Measurements from ENCODE around the gene TERF2IP.

Gene TERF2IP

DNA sequence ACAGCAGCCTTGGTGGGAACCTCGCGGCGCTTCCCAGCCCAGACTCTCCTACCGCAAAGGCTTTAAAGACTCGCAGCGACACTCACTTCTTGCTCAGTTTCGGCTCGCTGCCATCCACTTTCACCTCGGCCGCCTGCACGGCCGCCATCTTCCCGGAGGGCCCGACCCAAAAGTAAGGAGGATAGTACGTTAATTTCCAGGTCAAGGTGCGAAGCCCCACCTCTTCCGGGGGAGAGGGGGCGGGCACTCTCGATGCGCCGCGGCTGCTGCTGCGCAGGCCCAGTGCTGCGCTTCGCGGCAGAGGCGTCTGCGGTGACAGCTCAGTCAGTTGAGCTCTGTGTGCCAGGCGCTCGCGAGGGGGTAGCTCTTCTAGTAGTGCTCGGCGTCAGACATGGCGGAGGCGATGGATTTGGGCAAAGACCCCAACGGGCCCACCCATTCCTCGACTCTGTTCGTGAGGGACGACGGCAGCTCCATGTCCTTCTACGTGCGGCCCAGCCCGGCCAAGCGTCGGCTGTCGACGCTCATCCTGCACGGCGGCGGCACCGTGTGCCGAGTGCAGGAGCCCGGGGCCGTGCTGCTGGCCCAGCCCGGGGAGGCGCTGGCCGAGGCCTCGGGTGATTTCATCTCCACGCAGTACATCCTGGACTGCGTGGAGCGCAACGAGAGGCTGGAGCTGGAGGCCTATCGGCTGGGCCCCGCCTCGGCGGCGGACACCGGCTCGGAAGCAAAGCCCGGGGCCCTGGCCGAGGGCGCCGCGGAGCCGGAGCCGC lies at the start of gene TERF2IP, which contains the start of gene KARS1 (continued):
- TF ChIP-seq TSHZ1 (tag by site-specific recombination; IDR thresholded peaks at IDR 0.05; ENCODE audit: borderline replicate concordance), result no peak
- TF ChIP-seq KLF8 (tag by site-specific recombination; IDR thresholded peaks at IDR 0.05), result peak; percentile 22; the same call in 1 of the 2 replicates
- no peak for TF ChIP-seq ZNF112 (tag by site-specific recombination; IDR thresholded peaks at IDR 0.05)
- TF ChIP-seq ZNF768 (tag by site-specific recombination; IDR thresholded peaks at IDR 0.05), result 0 out of 2 replicates have a peak, but pooled peaks have one; percentile 3
- TF ChIP-seq PRDM1 (tag by site-specific recombination; IDR thresholded peaks at IDR 0.05), result peak; percentile 72; the same call in 1 of the 2 replicates
- no peak for TF ChIP-seq ATF2 (tag by site-specific recombination; IDR thresholded peaks at IDR 0.05; ENCODE audit: low read depth)

- CTCF ChIA-PET, result interaction anchor here (0.5 to 1.3 kb wide), 2 partner anchors 135 to 143 kb away, joined by 3 to 4 read pairs; no protein-coding TSS in a partner anchor
- H3K27ac ChIP-seq (ENCODE audit: extremely low read depth, low read depth, low read length), result no peak overlapping the region
- peaks cover 13 to 66% of the 10 kb centered on the region in 2 experiments for H3K36me3 ChIP-seq (ENCODE audit: control insufficient read depth in 2 of 2, insufficient read depth in 1 of 2, low read length in 2 of 2)
Measured at GRCh38 chr16:75599452-75600277, 47.9 kb upstream of the TERF2IP start.

More at GRCh38 chr16:75599452-75600277, 47.9 kb upstream of the TERF2IP start:
- POLR2A ChIA-PET, result no interaction called here
- TF ChIP-seq ZNF48 (tag by site-specific recombination; IDR thresholded peaks at IDR 0.05) (no peak), YY1 (tag by site-specific recombination; IDR thresholded peaks at IDR 0.05) (no peak), ZNF768 (tag by site-specific recombination; IDR thresholded peaks at IDR 0.05) (no peak), ZNF645 (tag by site-specific recombination; IDR thresholded peaks at IDR 0.05) (no peak), ZNF596 (tag by site-specific recombination; IDR thresholded peaks at IDR 0.05) (no peak), ZNF549 (tag by site-specific recombination; IDR thresholded peaks at IDR 0.05) (no peak), ZNF239 (tag by site-specific recombination; IDR thresholded peaks at IDR 0.05) (no peak), ZNF621 (tag by site-specific recombination; IDR thresholded peaks at IDR 0.05) (no peak), ZNF324 (tag by site-specific recombination; IDR thresholded peaks at IDR 0.05) (no peak), ZBTB20 (tag by site-specific recombination; IDR thresholded peaks at IDR 0.05) (no peak), ZNF555 (tag by site-specific recombination; conservative IDR thresholded peaks at IDR 0.05) (no peak), BCL11B (tag by site-specific recombination; IDR thresholded peaks at IDR 0.05; ENCODE audit: low read depth) (no peak), ZNF394 (tag by site-specific recombination; IDR thresholded peaks at IDR 0.05; ENCODE audit: borderline replicate concordance) (no peak), ZNF175 (tag by site-specific recombination; IDR thresholded peaks at IDR 0.05) (no peak)
- TF ChIP-seq, protein P1, sequence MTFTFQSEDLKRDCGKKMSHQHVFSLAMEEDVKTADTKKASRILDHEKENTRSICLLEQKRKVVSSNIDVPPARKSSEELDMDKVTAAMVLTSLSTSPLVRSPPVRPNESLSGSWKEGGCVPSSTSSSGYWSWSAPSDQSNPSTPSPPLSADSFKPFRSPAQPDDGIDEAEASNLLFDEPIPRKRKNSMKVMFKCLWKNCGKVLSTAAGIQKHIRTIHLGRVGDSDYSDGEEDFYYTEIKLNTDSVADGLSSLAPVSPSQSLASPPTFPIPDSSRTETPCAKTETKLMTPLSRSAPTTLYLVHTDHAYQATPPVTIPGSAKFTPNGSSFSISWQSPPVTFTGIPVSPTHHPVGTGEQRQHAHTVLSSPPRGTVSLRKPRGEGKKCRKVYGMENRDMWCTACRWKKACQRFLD (tag by site-specific recombination; IDR thresholded peaks at IDR 0.05), result no peak
- Histone ChIP-seq H3K9me3 (ENCODE audit: control insufficient read depth, insufficient read depth, low read depth, low read length) (no peaks in the 10 kb centered on the region), H3K4me3 (ENCODE audit: low read depth, low read length) (no peak overlapping the region), H3K4me1 (ENCODE audit: control insufficient read depth, insufficient read depth, low read length) (no peaks in the 10 kb centered on the region)

Measured in HEK293 (cell line).